GM23338 (cell line): ENCODE measurements around the gene DAAM1.

Source experiments
- CREB1 ChIP-seq: fragments of 250-450 bp; sonication (Bioruptor Pico); IDR thresholded peaks from 2 replicates; pipeline ENCODE4 v1.5.0; 2020; ENCODE audit warnings: low read depth, mild to moderate bottlenecking, moderate library complexity
- EZH2 ChIP-seq: fragments of 200-600 bp; sonication (generic); IDR thresholded peaks from one replicate; pipeline ENCODE4 v1.8.0; 2017; ENCODE audit warnings: antibody characterized with exemption, mild to moderate bottlenecking, low read depth; ENCODE audit not compliant: unreplicated experiment
- EZH2phosphoT487 ChIP-seq: fragments of 200-600 bp; sonication (generic); IDR thresholded peaks from one replicate; pipeline ENCODE4 v1.8.1; 2018; ENCODE audit warnings: antibody characterized with exemption; ENCODE audit not compliant: unreplicated experiment
- JUNB ChIP-seq: IDR thresholded peaks from one replicate; pipeline ENCODE4 v1.6.1; 2016; ENCODE audit warnings: antibody characterized with exemption; ENCODE audit not compliant: unreplicated experiment
- NANOG ChIP-seq: IDR thresholded peaks from 2 replicates; pipeline ENCODE4 v1.6.1; 2016; ENCODE audit warnings: antibody characterized with exemption, borderline replicate concordance
- POLR2AphosphoS5 ChIP-seq: IDR thresholded peaks from 2 replicates; pipeline ENCODE4 v1.6.1; 2016; ENCODE audit warnings: antibody characterized with exemption, low read depth
- REST ChIP-seq: IDR thresholded peaks from one replicate; pipeline ENCODE4 v1.6.1; 2018; ENCODE audit warnings: antibody characterized with exemption; ENCODE audit not compliant: unreplicated experiment
- STAT1 ChIP-seq: IDR thresholded peaks from one replicate; pipeline ENCODE4 v1.6.1; 2016; ENCODE audit warnings: antibody characterized with exemption; ENCODE audit not compliant: unreplicated experiment
- ZNF114 ChIP-seq: fragments of 250-450 bp; sonication (Bioruptor Pico); IDR thresholded peaks from 2 replicates; pipeline ENCODE4 v1.5.0; 2020; ENCODE audit warnings: mild to moderate bottlenecking, moderate library complexity
- TF ChIP-seq, protein P1 (sequence below), 2 experiments: fragments of 200-600 bp in 1 of 2; sonication (generic) in 1 of 2; conservative IDR thresholded peaks; 2 replicates each; pipeline versions ENCODE4 v1.5.1 to v1.6.1; 2016 to 2017; ENCODE audit warnings: antibody characterized with exemption in 2 of 2, low read depth in 2 of 2, mild to moderate bottlenecking in 2 of 2, moderate library complexity in 1 of 2
- TF ChIP-seq, protein P2 (sequence below): IDR thresholded peaks from 2 replicates; pipeline ENCODE4 v1.6.1; 2016; ENCODE audit warnings: antibody characterized with exemption

- TF ChIP-seq, protein P1, sequence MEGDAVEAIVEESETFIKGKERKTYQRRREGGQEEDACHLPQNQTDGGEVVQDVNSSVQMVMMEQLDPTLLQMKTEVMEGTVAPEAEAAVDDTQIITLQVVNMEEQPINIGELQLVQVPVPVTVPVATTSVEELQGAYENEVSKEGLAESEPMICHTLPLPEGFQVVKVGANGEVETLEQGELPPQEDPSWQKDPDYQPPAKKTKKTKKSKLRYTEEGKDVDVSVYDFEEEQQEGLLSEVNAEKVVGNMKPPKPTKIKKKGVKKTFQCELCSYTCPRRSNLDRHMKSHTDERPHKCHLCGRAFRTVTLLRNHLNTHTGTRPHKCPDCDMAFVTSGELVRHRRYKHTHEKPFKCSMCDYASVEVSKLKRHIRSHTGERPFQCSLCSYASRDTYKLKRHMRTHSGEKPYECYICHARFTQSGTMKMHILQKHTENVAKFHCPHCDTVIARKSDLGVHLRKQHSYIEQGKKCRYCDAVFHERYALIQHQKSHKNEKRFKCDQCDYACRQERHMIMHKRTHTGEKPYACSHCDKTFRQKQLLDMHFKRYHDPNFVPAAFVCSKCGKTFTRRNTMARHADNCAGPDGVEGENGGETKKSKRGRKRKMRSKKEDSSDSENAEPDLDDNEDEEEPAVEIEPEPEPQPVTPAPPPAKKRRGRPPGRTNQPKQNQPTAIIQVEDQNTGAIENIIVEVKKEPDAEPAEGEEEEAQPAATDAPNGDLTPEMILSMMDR (conservative IDR thresholded peaks at IDR 0.05; ENCODE audit: low read depth in 2 of 2) = no peak
- no peak for TF ChIP-seq REST
- TF ChIP-seq POLR2AphosphoS5 = no peak
- no peak for TF ChIP-seq EZH2
- no peak for TF ChIP-seq NANOG
- TF ChIP-seq, protein P2, sequence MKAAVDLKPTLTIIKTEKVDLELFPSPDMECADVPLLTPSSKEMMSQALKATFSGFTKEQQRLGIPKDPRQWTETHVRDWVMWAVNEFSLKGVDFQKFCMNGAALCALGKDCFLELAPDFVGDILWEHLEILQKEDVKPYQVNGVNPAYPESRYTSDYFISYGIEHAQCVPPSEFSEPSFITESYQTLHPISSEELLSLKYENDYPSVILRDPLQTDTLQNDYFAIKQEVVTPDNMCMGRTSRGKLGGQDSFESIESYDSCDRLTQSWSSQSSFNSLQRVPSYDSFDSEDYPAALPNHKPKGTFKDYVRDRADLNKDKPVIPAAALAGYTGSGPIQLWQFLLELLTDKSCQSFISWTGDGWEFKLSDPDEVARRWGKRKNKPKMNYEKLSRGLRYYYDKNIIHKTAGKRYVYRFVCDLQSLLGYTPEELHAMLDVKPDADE = no peak
- TF ChIP-seq ZNF114 (CRISPR knock-in tag) = no peak
- no peak for TF ChIP-seq CREB1
- TF ChIP-seq EZH2phosphoT487 = no peak
- TF ChIP-seq STAT1 = no peak
- TF ChIP-seq JUNB = no peak
These were observed 18.4 kb downstream of the DAAM1 start for GRCh38 chr14:59206892-59207291.
